GM21381 (cell line): ENCODE results near the gene LMAN1L.
A peak's percentile ranks its signal among the peaks of the same experiment; 100 is the strongest.

Experiments used
- ATAC-seq: cut with Tn5 transposase; IDR thresholded peaks from one replicate; pipeline ENCODE4 v1.9.1; 2021; ENCODE audit warnings: mild to moderate bottlenecking, moderate library complexity; ENCODE audit not compliant: unreplicated experiment

LMAN1L gene

DNA sequence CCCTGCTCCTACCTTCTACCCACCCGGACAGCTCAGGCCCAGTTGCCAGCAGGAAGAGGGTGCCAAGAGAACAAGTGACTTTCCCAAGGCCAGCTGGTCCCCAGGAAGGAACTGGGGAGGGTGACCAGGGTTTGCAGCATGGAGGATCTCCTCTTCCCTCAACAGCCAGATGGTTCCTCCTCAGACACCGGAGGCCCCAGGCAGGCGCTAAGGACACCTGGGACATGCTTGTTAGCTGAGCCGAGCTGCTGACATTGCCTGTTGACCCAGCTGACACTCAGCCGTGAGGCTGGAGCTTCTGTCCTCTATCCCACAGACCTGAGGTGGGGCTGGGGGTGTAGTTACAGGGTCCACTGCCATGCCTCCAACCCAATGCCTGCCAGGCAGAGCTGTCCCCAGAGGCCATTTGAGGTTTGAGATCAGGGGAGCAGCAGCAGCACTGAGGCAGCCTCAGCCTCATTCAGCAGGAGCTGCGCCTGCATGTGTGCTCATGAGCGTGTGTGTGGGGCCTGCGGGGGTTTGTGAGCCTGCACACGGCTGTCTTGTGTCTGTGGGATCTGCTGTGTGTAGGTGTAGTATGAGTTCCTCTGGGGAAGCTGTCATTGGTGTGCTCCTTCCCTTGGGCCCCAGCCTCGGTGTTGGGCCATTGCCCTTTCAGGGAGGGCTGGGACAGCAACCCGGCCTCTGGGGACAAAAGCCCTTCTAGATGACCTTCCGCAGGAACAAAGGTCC lies 20.9 kb downstream of the LMAN1L start:
- no peak for ATAC-seq

DNA sequence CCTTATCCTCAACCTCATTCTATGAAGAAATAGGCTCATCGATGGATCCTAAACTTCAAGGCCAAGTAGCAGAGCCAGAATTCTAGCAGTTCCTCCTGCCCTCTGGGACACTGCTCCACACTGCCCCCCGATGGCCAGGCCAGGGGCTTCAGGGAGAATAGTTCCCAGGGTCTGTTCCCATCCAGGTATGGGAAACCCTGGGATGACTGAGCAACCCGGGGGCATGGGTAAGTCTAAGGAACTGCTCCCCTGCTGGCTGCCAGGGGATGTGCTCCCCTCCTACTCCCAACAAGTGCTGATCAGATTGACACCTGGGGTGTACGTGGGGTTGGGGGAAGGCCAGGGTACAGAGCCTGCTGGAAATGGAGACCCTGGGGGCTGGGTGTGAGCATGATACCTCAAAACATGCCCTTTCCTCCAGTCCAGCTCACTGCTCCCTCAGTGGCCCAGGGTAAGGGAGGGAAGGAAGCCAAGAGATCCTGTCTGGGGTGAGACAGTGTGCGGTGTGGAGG lies 22.7 kb downstream of the LMAN1L start:
- no peak for ATAC-seq

DNA sequence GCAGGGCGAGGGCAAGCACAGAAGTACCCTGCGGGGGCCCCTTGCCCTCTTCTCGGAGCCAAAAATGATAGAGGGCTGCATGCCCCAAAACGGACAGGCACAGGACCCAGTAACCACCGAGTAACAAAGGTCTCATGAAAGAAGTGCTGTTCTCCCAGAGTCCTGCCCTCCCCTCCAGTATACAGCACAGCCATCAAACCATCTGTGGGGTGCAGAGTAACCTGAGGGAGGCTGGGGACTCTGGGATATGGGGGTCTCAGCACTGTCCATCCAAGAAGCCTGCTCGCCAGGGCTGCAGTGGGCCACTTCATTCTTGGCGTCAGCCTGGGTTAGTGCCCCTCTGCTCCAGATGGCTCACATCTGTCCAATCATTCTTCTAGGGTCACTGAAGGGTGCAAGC lies 24.2 kb downstream of the LMAN1L start:
- no peak for ATAC-seq

DNA sequence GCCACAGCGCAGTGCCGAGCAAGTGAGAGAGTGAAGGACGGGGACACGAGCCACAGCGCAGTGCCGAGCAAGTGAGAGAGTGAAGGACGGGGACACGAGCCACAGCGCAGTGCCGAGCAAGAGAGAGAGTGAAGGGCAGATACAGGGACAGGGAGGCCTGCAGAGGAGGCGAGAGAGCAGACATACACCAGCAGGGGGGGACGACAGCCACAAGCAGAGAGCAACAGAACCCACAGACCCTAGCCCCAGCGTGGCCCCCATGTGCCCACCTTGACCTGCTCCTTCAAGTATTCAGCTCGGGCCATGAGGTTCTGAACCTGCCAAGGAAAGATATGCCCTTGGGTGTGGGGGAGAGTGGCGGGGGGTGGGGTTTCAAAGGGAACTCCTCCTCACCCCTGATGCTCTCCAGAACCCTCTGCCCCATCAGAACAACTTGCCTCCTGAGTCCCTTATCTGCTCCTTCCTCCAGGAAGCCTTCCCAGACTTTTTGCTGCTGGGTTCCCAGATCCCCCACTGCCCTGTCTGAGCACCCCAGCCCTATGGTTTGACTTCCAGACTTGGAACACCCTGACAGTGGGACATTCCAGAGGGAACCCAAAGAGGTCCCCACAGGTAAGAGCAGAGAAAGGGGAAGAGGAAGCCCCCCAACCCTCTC lies 25.0 kb downstream of the LMAN1L start:
- ATAC-seq = no peak

DNA sequence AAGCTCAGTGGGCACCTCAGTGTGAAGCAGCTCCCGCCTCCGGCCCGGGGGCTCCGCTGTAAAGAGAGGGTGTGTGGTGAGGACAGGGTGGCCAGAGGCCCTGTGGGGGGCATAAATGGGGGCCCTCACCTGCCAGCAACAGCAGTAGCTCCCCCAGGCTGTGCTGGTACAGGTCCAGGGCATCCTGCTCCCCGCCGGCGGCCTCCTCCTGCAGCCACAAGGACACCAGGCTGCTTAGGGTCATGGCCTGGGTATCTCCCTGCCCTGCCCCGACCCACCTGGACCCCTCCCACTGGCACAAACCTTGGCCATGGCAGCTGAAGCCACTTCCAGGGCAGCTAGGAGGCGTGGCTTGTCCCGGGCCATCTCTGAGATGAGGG lies 25.5 kb downstream of the LMAN1L start:
- no peak for ATAC-seq

DNA sequence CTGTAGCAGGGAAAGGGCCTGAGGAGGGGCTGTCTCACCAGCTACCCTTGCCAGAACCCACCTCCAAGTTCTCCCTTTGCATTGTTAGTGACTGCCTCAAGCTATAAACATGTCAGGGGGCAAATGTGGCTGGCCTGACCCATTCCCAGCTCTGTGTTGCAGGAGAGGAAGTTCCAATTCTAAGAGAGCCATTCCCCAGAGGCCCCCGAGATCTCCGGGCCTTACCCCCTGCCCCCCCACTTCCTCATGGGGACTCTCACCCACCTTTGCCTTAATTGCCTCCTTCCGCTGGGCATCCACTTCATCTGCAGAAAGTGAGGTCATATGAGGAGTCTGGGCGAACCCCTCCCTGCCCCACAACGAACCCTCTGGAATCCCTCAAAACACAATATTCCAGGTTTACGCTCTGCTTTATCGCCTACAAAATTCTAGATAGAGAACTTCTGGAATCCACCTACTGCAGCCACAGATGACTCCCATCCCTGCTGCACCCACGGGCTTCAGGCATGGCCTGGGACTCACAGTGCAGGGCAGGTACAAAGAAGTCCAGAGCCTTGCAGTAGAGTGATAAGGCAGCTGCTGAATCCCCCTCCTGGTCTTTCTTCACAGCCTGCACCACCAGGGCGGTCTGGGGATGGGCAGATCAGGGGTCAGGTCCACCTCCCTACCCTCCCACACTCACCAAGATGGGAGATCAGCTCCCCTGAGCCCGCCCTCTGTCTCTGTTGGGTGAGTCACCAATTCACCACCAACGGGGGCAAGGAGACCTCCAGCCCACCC lies 26.3 kb downstream of the LMAN1L start:
- ATAC-seq = no peak

DNA sequence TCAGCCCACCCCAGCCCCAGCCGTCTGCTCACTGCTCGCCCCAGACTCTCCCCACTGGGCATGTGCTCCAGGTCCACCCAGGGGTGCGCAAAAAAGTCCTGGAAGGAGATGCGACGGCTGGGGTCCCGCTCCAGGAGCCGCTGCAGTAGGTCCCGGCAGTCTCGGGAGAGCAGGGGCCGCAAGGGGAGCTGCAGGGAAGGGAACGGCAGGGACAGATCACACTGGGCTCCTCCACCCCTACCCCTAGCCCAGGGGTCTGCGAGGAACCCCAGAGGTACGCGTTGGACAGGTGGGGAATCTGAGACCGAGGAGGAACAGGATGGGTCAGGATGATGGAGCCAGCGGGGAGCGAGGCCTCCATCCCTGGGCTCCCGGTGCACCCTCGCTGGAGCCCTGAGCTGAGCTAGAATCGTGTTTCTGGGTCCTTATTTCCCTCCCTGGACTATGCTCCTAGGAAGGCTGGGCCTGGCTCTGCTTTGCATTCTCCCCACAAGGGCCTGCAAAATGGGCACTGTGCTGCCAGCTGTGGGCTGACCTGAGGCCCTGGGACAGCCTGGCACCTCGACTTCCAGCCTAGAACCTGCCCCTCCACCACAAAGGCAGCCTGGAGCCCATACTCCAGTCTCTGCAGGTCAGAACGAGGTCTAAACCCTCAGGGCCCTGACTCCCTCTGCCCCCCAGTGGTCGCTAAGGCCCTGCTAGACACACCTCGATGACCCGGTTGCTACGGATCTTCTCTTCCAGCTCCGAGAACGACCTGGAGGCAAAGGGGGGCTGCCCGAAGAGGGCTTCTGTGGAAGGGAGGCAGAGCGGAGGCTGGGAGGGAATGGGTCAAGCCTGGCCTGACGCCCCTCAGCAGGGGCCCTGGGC lies 27.1 kb downstream of the LMAN1L start:
- no peak for ATAC-seq

DNA sequence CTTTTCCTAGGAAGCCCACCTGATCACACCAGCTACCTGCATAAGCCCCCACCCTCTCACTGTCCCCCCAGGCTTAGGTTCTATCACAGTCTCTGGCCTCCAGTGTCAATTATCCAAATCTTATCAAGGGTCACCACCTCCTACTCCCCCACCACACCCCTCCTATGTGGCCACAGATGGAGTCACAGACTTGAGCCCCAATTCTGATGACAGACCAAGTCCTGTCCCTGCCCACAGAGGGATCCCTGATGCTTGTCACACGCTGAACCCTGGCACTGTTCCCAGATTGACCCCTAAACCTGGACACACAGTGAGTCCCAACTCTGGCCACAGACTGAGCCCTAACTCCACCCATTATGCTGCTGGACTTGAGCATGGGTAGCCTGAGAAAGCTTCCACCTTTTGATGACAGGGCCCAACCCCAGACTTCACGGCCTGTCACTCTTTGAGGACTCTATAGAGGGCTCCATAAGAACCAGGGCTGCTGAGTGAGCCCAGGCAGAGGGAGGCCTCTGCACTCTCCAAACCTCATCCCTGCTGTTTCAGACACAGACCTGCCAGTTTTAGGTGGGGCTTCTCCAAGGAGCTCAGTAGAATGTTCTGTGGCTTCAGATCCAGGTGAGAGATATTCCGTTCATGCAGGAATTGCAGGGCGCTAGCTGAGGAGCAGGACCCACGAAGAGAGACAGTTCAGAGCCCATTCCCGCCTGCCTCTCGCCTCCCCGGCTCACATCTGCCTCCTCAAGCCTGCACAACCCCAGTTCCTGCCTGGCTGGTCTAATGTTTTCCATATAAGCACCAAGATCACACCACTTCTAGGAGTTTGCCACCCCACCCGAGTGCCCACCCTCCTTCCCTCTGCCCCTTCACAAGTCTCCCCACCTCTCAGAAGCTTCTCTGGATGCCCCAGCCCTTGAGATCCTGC lies 28.5 kb downstream of the LMAN1L start:
- ATAC-seq = no peak

DNA sequence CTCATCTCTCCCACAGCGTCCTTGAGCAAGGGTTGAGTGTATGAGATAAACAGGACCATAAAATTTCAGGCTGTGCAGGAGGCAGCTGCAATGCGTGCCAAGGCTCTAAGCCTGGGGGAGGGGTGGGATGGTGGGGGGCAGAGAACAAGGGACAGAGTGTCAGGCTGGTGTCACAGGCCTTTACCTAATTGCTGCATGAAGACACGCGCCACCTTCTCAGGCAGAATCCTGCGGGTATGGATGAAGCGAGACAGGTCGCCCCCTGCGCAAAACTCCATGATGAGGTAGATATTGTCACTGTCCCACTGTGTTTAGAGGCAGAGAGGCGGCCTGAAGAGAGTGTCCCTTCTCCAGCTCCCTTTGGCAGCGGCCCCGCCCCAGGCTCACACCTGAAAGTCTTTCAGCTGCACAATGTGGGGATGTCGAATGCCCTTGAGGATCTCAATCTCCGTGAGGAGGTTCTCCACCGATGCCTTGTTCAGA lies 29.3 kb downstream of the LMAN1L start:
- no peak for ATAC-seq

DNA sequence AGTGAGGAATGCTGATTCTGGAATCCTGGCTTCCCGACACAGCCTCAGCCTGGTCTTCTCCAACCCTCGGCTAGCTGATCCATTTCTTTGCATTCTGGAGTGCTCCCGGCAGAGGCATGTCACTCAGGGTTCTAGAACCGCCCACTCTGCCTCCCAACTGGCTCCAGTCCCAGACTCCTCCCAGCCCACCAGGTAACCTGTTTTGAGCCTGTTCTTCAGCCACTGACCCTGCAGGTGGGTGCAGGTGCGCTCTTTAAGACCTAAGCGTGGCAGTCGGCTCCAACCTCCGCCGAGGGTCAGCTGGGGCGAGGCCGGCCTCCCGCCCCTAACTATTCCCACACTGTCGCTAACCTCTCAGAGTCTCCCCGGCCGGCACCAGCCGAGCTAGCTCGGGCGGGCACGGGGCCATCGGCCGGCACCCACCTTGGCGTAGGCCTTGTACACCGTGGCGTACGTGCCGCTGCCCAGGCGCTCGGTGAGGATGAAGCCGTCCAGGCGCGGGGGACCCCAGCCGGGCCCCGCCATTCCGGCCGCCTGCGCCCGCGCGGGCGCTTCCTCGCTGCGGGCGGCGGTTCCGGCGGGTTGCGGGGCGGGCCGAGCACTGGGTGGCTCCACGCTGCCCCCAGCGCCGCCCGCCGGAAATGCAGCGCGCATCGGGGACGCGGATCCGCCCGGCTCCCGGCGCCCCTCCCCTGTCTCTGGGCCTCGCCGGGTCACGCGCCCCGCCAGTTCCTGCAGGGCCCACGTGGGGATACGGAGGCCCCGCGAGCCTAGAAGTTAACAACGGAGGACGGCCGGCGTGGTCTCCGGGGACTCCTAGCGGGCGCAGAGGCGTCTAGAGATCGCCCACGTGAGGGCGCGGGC lies 30.2 kb downstream of the LMAN1L start, which contains the start of gene ULK3:
ULK3 (minus strand) TSS at position 576 of the 864 bp plus-strand sequence; CDS start at position 525, 51 bp downstream.
- ATAC-seq = peak; percentile 86

DNA sequence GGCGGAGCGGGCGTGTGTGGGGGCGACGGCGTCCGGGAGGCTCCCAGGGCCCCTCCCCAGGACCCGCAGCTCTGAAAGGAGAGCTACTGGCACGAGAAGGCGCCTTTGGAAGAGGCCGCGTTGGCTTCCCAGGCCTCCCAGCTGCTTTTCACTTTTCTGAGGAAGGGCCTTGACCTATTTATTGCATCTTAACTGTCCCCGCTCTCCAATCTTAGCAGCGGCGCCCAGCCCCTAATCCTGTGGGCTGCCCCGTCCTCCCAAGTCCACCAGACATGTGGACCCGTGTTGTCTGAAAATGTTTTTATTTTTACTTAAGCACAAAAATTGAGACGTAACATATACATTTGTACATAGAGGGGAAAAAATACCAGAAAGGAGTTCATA lies 30.8 kb downstream of the LMAN1L start:
- no peak for ATAC-seq

DNA sequence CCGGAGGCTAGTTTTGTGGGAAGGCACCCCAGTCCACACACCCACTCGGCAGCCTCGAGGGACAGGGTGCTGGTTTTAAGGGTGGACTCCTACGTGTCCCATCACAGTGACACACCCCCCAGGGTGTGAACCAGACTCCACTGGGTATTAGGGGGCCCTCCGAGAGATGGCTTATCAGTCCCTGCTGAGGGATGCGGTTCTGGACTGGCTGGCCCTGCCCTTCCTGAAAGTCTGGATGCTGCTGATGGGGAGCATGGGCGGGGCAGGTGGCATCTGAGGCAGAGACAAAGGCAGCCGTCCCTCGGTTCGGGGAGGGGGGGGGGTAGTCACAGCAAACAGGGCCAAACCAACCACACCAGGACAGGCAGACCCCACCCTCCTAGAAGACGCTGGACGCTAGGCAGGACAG lies 31.3 kb downstream of the LMAN1L start:
- no peak for ATAC-seq

DNA sequence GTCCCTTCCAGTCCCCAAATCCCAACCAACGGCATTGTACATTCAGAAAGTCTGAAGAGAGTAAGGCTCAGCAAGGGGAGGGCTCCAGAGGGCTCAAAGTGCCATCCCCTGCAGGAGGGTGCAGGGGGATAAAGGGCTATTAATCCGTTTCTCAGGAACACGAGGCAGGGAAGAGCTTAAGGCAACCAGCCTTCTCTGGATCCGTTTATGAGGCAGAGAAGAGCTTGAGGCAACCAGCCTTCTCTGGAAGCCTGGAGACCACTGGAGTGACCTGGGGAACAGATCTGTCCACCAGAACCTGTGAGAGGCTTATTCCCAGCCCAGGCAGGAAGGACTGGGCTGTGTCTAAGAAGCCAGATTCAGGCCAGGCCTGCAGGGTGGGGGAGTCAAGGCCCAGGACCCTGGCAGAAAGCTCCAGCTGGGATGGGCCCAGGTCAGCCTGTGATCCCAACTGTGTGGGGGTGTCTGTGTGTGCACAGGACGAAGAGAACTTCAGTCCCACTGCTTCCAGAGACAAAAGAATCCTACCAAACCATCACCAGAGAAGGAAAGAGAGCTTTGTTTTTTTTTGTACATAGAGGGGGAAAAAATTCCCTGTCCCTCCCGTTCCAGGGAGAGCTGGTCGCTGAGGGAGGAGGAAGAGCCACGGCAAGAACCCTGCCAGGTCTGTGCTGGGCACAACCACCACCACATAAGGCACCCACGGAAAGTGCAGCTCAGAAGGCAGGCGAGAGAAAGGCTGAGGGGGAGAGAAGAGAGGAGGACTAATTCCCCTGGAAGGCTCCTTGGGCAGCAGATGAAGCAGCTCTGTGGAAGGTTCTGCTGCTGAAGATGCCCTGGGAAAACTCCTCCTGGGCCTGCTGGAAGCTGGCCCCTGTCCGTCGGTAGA lies 31.9 kb downstream of the LMAN1L start:
- ATAC-seq = no peak

DNA sequence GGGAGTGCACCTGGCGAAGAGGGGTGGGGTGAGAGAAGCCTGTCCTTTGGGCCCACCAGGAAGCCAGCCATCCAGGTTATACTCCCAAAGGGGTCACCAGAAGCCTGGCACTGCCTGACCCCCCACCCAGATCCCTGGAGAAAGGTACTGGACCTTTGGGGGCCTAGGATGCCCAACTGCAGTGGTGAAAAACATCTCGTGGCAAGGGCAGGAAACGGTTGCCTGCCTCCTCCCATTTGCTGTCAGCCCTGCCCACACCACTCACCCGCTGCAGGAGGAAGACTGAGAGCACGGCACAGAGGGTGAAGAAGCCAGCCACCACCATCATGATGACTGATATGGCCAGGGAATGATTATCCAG lies 32.6 kb downstream of the LMAN1L start:
- ATAC-seq = no peak

DNA sequence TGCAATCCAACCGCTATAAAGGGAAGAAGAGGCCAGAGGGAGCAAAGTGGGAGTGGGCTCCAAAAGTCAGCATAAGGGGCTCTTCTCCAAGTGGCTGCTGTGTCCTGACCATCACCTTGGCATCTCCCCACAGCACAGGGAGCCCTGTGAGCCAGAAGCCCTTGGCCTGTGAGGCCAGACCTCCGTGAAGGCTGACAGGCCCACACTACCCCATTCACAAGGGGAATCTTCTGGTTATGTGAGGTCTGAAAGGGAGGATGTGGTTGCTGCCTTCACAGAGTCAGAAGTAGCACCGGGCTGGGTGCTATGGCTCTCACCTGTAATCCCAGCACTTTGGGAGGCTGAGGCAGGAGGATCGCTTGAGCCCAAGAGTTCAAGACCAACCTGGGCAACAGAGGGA lies 32.9 kb downstream of the LMAN1L start:
- no peak for ATAC-seq

DNA sequence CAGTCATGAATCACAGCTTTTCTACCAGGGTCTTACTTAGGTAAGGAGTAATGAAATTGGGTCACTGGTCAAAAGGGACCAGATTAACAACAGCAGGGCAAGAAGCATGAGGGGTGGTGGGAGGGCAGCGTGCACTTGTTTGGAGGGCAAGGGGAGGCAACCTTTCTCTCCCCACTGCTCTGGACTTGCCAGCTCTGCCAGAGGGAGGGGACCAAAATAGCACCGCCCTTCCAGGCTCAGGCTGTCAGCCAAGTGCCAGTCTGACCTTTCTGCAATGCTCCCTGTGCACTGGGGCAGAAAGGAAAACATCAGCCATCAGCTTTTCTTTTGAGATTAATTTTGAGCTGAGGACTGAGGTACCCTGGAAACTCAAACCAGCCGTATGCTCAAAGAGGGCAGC lies 34.8 kb downstream of the LMAN1L start:
- ATAC-seq = no peak

DNA sequence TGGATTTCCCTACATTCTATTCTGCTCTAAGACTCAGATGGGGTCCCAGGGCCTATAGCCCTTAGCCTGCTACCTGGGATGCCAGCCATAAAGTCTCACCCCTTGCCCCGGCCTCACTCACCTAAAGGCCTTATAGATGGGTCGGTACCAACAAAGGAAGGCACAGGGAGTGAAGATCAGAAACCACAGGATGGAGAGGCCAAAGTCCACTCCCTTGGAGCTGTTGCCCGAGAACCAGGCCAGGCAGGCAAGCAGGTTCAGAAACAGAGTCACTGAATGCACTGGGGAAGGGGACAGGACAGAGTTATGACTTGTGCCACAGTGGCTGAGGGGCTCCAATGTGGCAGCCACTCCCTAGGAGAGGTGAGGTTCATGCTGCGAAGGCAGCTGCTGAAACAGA lies 37.8 kb downstream of the LMAN1L start:
- no peak for ATAC-seq

DNA sequence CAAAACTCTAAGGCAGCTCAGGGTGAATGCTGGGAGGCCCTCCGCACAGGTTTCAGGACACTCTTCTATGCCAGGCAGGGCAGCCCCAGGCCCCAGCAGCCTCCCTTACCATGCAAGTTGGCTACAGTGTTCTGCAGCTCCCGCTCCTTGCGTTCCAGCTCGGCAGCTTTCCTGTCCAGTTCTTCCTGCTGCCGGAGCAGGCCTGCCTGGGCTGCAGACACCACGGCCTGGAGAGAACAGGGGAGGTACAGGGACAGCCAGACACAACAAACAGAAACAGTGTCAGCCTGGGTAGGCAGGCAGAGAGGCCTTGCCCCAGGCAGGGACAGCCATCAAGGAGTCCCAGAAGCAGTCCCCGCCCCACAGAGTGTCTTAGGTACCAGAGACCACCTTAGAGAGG lies 39.3 kb downstream of the LMAN1L start:
- no peak for ATAC-seq
